ENCODE data around the gene NEDD9. TPM values are rescaled to one million over a fixed set of nuclear protein-coding genes. Genes with fewer than 3 reads are reported as not detected.

The NEDD9 gene
- total and polyA plus RNA-seq, 10 of the 15 experiments (the other 5 are each of a cell fraction or from before 2014, with no cell fraction given): 4.9 to 92.6 (median 14.6) TPM

DNA sequence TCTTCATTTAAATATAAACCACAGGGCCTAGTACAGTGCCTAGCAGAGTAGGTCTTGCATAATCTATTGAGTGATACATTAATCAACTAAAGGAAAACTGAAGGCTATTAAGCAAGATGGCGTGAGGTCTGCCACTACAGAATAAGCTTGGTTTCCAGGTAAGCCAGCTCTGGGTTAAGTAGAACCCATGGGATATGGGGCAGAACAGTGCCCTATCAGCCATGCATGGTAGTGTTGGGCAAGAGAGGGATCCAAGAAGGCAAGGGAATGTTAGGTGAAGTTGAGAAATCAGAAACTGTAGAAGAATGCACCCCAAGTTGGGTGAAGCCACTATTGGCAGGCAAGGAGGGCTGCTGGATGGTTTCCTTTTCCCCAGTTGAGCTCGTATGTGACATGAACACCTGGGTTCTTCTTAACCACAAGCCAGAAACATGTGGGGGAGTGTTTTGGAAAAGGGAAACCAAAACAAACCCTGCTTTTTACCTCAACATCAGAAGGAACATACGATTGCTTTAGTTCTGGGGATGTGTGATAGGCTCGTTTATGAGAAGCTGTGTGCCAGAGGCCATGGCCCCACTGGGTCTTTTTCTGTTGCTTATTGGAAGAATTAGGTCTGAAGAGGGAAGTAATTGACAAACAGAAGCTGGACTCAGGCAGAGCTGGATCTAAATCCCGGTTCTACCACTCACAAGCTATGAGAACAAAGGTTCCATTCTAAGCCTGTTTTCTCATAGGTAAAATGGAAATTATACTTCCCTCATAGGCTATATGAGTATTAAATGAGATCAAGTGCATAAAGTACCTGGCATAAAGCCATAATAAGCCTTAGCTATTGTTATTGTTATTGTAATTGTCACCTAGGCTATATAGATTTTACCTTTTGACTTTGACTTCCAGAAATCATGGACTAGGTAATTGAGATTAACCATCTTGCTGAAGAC lies 33.5 kb downstream of the NEDD9 start (continued):
- TF ChIP-seq, protein P1, sequence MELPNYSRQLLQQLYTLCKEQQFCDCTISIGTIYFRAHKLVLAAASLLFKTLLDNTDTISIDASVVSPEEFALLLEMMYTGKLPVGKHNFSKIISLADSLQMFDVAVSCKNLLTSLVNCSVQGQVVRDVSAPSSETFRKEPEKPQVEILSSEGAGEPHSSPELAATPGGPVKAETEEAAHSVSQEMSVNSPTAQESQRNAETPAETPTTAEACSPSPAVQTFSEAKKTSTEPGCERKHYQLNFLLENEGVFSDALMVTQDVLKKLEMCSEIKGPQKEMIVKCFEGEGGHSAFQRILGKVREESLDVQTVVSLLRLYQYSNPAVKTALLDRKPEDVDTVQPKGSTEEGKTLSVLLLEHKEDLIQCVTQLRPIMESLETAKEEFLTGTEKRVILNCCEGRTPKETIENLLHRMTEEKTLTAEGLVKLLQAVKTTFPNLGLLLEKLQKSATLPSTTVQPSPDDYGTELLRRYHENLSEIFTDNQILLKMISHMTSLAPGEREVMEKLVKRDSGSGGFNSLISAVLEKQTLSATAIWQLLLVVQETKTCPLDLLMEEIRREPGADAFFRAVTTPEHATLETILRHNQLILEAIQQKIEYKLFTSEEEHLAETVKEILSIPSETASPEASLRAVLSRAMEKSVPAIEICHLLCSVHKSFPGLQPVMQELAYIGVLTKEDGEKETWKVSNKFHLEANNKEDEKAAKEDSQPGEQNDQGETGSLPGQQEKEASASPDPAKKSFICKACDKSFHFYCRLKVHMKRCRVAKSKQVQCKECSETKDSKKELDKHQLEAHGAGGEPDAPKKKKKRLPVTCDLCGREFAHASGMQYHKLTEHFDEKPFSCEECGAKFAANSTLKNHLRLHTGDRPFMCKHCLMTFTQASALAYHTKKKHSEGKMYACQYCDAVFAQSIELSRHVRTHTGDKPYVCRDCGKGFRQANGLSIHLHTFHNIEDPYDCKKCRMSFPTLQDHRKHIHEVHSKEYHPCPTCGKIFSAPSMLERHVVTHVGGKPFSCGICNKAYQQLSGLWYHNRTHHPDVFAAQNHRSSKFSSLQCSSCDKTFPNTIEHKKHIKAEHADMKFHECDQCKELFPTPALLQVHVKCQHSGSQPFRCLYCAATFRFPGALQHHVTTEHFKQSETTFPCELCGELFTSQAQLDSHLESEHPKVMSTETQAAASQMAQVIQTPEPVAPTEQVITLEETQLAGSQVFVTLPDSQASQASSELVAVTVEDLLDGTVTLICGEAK (IDR thresholded peaks at IDR 0.05; ENCODE audit: borderline replicate concordance): no peak
- TF ChIP-seq, protein P2, sequence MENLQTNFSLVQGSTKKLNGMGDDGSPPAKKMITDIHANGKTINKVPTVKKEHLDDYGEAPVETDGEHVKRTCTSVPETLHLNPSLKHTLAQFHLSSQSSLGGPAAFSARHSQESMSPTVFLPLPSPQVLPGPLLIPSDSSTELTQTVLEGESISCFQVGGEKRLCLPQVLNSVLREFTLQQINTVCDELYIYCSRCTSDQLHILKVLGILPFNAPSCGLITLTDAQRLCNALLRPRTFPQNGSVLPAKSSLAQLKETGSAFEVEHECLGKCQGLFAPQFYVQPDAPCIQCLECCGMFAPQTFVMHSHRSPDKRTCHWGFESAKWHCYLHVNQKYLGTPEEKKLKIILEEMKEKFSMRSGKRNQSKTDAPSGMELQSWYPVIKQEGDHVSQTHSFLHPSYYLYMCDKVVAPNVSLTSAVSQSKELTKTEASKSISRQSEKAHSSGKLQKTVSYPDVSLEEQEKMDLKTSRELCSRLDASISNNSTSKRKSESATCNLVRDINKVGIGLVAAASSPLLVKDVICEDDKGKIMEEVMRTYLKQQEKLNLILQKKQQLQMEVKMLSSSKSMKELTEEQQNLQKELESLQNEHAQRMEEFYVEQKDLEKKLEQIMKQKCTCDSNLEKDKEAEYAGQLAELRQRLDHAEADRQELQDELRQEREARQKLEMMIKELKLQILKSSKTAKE (IDR thresholded peaks at IDR 0.05; ENCODE audit: low read depth, poor library complexity, severe bottlenecking): no peak
- TF ChIP-seq YBX1 (IDR thresholded peaks at IDR 0.05): no peak
- TF ChIP-seq DPF2 (IDR thresholded peaks at IDR 0.05): no peak
- no peak for TF ChIP-seq HDGF (IDR thresholded peaks at IDR 0.05)
- TF ChIP-seq CHD2 (IDR thresholded peaks at IDR 0.05; ENCODE audit: borderline replicate concordance, low read depth, low read length): no peak

All from GM12878 (cell line).